ENCODE results near the gene KAT7.

KAT7 gene

GRCh38 chr17:49872754-49873377 lies 84.4 kb downstream of the KAT7 start:
- no peak for DNase-seq
- peaks cover 18% of the 10 kb centered on the region for H3K27me3 ChIP-seq (replicated peaks)
- no peak overlapping the region for H3K4me3 ChIP-seq (ENCODE audit: low read depth, low read length)
- TF ChIP-seq CTCF (IDR thresholded peaks at IDR 0.05; ENCODE audit: low read depth, low read length, missing control alignments), result no peak
- H3K36me3 ChIP-seq (replicated peaks), result no peaks in the 10 kb centered on the region
- in situ Hi-C loops (cut with HindIII; ENCODE audit: low pct_ligation_motif_present, low sequenced_read_pairs), result no loop called here
- H3K27ac ChIP-seq, result no peak overlapping the region

- TF ChIP-seq CTCF (IDR thresholded peaks at IDR 0.05; ENCODE audit: low read depth, low read length, missing control alignments), result no peak
- H3K27ac ChIP-seq, result no peak overlapping the region
- in situ Hi-C loops (cut with HindIII; ENCODE audit: low pct_ligation_motif_present, low sequenced_read_pairs), result no loop called here
- H3K27me3 ChIP-seq (replicated peaks), result peaks cover 12% of the 10 kb centered on the region
- H3K36me3 ChIP-seq (replicated peaks), result no peaks in the 10 kb centered on the region
- no peak overlapping the region for H3K4me3 ChIP-seq (ENCODE audit: low read depth, low read length)
- DNase-seq, result no peak
Measured at GRCh38 chr17:49873466-49873865, 85.0 kb downstream of the KAT7 start.

- peaks cover 11% of the 10 kb centered on the region for H3K27me3 ChIP-seq (replicated peaks)
- no peak for DNase-seq
- TF ChIP-seq CTCF (IDR thresholded peaks at IDR 0.05; ENCODE audit: low read depth, low read length, missing control alignments), result no peak
- H3K36me3 ChIP-seq (replicated peaks), result no peaks in the 10 kb centered on the region
- in situ Hi-C loops (cut with HindIII; ENCODE audit: low pct_ligation_motif_present, low sequenced_read_pairs), result no loop called here
- no peak overlapping the region for H3K4me3 ChIP-seq (ENCODE audit: low read depth, low read length)
- no peak overlapping the region for H3K27ac ChIP-seq
Measured at GRCh38 chr17:49873926-49874325, 85.4 kb downstream of the KAT7 start.

- Histone ChIP-seq H3K27me3 (replicated peaks) (peaks cover 11% of the 10 kb centered on the region), H3K36me3 (replicated peaks) (no peaks in the 10 kb centered on the region)
- in situ Hi-C loops (cut with HindIII; ENCODE audit: low pct_ligation_motif_present, low sequenced_read_pairs), result no loop called here
Measured at GRCh38 chr17:49874911-49875310, 86.4 kb downstream of the KAT7 start.

GRCh38 chr17:49875685-49876084 lies 87.2 kb downstream of the KAT7 start:
- Histone ChIP-seq H3K27ac (no peak overlapping the region), H3K27me3 (replicated peaks) (peaks cover 13% of the 10 kb centered on the region), H3K36me3 (replicated peaks) (no peaks in the 10 kb centered on the region), H3K4me3 (ENCODE audit: low read depth, low read length) (no peak overlapping the region)
- TF ChIP-seq CTCF (IDR thresholded peaks at IDR 0.05; ENCODE audit: low read depth, low read length, missing control alignments), result no peak
- in situ Hi-C loops (cut with HindIII; ENCODE audit: low pct_ligation_motif_present, low sequenced_read_pairs), result no loop called here
- DNase-seq, result no peak

More at GRCh38 chr17:49874911-49875310, 86.4 kb downstream of the KAT7 start:
- Histone ChIP-seq H3K4me3 (ENCODE audit: low read depth, low read length) (no peak overlapping the region), H3K27ac (no peak overlapping the region)
- no peak for DNase-seq
- no peak for TF ChIP-seq CTCF (IDR thresholded peaks at IDR 0.05; ENCODE audit: low read depth, low read length, missing control alignments)

Data from brain microvascular endothelial cell (primary cell).